ENCODE results near the gene RASSF5. TPM values are rescaled to one million over a fixed set of nuclear protein-coding genes. Genes with fewer than 3 reads are reported as not detected.

RASSF5 gene
- total RNA-seq, 1 donor from 2014 or later, result 28.5 TPM

GRCh38 chr1:206498685-206499084 lies 8.6 kb upstream of the RASSF5 start:
- Histone ChIP-seq H3K4me3 (no peak overlapping the region), H3K36me3 (no peaks in the 10 kb centered on the region), H3K27me3 (no peaks in the 10 kb centered on the region), H3K4me1 (peaks cover 47% of the 10 kb centered on the region), H3K9me3 (no peaks in the 10 kb centered on the region), H3K27ac (no peak overlapping the region)
- TF ChIP-seq CTCF (IDR thresholded peaks at IDR 0.05) (no peak), POLR2A (IDR thresholded peaks at IDR 0.05) (no peak), POLR2AphosphoS5 (IDR thresholded peaks at IDR 0.05; ENCODE audit: insufficient read depth in 1 of 2, low read depth in 1 of 2) (no peak)
- no peak for DNase-seq (ENCODE audit: extremely low spot score in 2 of 2)
- intact Hi-C loops (cut with DNase I), result no loop called here

GRCh38 chr1:206500046-206500445 lies 7.3 kb upstream of the RASSF5 start:
- Histone ChIP-seq H3K27ac (no peak overlapping the region), H3K27me3 (no peaks in the 10 kb centered on the region), H3K9me3 (no peaks in the 10 kb centered on the region), H3K4me1 (peaks cover 51% of the 10 kb centered on the region), H3K4me3 (no peak overlapping the region), H3K36me3 (no peaks in the 10 kb centered on the region)
- no peak for DNase-seq (ENCODE audit: extremely low spot score in 2 of 2)
- intact Hi-C loops (cut with DNase I), result no loop called here
- TF ChIP-seq CTCF (IDR thresholded peaks at IDR 0.05), result no peak
- TF ChIP-seq POLR2A (IDR thresholded peaks at IDR 0.05), result no peak
- no peak for TF ChIP-seq POLR2AphosphoS5 (IDR thresholded peaks at IDR 0.05; ENCODE audit: insufficient read depth in 1 of 2, low read depth in 1 of 2)

- Histone ChIP-seq H3K4me1 (peaks cover 41% of the 10 kb centered on the region), H3K9me3 (no peaks in the 10 kb centered on the region), H3K36me3 (no peaks in the 10 kb centered on the region), H3K4me3 (no peak overlapping the region), H3K27ac (no peak overlapping the region), H3K27me3 (no peaks in the 10 kb centered on the region)
- no peak for DNase-seq (ENCODE audit: extremely low spot score in 2 of 2)
- intact Hi-C loops (cut with DNase I), result no loop called here
- no peak for TF ChIP-seq POLR2A (IDR thresholded peaks at IDR 0.05)
Observed at GRCh38 chr1:206501881-206502280, 5.5 kb upstream of the RASSF5 start.

- intact Hi-C loops (cut with DNase I), result no loop called here
- Histone ChIP-seq H3K27ac (no peak overlapping the region), H3K36me3 (no peaks in the 10 kb centered on the region), H3K27me3 (no peaks in the 10 kb centered on the region), H3K9me3 (no peaks in the 10 kb centered on the region), H3K4me1 (peaks cover 44% of the 10 kb centered on the region), H3K4me3 (no peak overlapping the region)
- no peak for TF ChIP-seq POLR2A (IDR thresholded peaks at IDR 0.05)
- no peak for TF ChIP-seq CTCF (IDR thresholded peaks at IDR 0.05)
- TF ChIP-seq POLR2AphosphoS5 (IDR thresholded peaks at IDR 0.05; ENCODE audit: insufficient read depth in 1 of 2, low read depth in 1 of 2), result no peak
- no peak for DNase-seq (ENCODE audit: extremely low spot score in 2 of 2)
Observed at GRCh38 chr1:206502403-206502802, 4.9 kb upstream of the RASSF5 start.

DNA sequence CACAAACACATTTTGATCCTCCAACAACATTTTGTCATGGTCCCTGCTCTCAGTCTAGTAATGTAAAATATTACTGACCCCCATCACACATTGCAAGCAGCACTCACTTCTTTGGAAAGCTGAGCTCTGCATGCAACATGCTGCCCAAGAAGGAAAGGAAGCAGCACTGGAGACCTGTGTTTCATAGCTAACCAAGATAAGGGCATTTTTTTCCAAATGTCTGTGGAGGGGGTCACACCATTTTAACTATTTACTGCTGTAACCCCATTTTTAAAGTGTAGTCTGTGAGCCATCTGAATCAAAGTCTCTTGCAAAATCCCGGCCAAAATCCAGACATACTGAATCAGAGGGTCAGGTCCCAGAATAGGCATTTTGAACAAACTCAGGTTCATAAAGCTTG lies 4.5 kb upstream of the RASSF5 start:
- TF ChIP-seq POLR2AphosphoS5 (IDR thresholded peaks at IDR 0.05; ENCODE audit: insufficient read depth in 1 of 2, low read depth in 1 of 2) (no peak), POLR2A (IDR thresholded peaks at IDR 0.05) (no peak), CTCF (IDR thresholded peaks at IDR 0.05) (no peak)
- H3K4me3 ChIP-seq, result no peak overlapping the region
- no peak overlapping the region for H3K27ac ChIP-seq
- H3K36me3 ChIP-seq, result no peaks in the 10 kb centered on the region
- peaks cover 45% of the 10 kb centered on the region for H3K4me1 ChIP-seq
- H3K9me3 ChIP-seq, result no peaks in the 10 kb centered on the region
- H3K27me3 ChIP-seq, result no peaks in the 10 kb centered on the region
- intact Hi-C loops (cut with DNase I), result no loop called here
- no peak for DNase-seq (ENCODE audit: extremely low spot score in 2 of 2)
